HEK293 (cell line): Measurements from ENCODE around the gene KCNQ1.

Source experiments
- ZNF121 ChIP-seq: fragments of 450-650 bp; formaldehyde crosslinking; IDR thresholded peaks from 2 replicates; pipeline ENCODE4 v1.5.1; 2016; ENCODE audit warnings: missing biosample characterization, missing genetic modification characterization
- ZNF529 ChIP-seq: fragments of 450-650 bp; formaldehyde crosslinking; IDR thresholded peaks from 2 replicates; pipeline ENCODE4 v1.5.1; 2017; ENCODE audit warnings: missing genetic modification characterization, missing biosample characterization; ENCODE audit not compliant: insufficient replicate concordance

DNA sequence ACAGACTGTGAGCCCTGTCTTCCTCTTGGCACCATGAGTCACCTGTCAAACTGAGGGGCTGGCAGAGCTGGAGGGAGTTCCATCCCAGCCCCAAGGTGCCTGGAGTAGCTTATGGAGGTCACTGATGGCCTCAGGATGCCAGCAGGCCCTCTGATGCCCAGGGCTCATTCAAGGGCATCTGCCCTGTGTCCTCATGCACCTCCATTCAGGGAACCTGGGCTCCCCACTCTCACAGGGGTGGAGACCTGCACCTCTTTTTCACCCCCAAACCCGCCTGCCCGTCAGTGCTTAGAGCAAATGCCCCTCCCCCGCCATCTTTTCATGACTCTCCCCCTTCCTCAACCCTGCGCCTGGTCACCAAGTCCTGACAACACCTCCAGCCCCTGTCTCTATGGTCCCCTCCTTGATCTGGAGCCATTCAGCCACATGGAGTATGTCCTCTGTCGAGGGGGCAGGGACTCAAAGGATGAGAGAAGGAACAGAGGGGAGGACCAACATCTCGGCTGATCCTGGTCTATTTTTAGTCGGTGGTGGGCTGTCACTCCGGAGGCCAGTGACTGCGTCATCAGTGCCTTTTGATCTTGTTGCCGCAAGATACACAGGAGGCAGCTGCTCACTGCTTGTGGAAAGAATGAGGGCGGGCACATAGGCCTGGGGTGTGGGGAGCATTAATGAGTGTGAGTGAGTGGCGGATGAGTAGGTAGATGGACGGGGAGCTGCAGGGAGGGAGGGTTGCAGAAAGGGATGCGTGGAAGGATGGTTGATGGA is 368.5 kb downstream of the KCNQ1 start:
- TF ChIP-seq ZNF121 (tag by site-specific recombination) (no peak), ZNF529 (tag by site-specific recombination) (no peak)
